ENCODE results near the gene E4F1. TPM values are rescaled to one million over a fixed set of nuclear protein-coding genes. Genes with fewer than 3 reads are reported as not detected.

Gene E4F1
- total and polyA plus RNA-seq, 9 of the 15 experiments (the other 6 are each of a cell fraction or from before 2014, with no cell fraction given): 0.48 to 94.9 (median 20.4) TPM

DNA sequence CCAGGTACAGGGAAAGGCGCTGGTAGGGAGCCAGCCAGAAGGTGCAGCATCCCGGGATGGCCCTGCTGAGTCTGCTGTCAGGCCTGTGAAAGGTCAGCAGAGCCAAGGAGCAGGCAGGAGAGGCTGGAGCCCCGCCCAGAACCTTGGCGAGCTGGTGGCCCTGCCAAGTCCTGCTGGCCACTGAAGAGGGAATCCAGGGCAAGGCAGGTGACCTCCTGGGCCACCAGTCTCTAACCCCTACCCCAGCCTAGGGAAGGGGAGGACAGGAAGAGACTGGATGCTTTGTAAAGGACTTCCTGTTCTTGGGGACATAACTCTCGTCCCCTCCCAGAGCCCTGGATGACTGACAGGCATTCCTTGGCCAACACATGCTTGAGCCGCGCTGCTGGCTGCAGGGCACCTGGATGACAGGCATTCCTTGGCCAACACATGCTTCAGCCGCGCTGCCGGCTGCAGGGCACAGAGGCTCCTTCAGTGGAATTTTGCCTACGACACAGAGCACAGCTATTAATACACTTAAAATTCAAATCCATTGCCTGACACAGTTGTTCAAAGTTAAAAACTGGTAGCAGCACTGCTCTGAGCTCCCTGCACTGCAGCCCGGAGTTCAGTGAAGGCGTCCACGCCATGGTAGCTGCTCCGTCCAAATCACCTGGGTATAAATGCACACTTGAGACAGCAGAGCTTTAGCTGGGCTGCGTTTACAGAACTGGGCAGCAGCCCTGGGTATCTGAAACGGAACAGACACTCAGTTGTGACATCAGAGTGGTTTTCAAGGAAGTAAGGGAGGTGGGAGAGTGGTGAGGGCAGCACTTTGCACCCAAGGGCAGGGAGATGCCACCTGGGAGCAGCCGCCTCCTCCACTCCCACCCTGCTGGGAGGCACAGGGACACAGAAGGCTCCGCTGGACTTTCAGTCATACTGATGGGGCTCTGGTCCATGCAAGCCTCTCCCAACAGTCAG is 10.7 kb upstream of the E4F1 start (continued):
- TF ChIP-seq, protein P1, sequence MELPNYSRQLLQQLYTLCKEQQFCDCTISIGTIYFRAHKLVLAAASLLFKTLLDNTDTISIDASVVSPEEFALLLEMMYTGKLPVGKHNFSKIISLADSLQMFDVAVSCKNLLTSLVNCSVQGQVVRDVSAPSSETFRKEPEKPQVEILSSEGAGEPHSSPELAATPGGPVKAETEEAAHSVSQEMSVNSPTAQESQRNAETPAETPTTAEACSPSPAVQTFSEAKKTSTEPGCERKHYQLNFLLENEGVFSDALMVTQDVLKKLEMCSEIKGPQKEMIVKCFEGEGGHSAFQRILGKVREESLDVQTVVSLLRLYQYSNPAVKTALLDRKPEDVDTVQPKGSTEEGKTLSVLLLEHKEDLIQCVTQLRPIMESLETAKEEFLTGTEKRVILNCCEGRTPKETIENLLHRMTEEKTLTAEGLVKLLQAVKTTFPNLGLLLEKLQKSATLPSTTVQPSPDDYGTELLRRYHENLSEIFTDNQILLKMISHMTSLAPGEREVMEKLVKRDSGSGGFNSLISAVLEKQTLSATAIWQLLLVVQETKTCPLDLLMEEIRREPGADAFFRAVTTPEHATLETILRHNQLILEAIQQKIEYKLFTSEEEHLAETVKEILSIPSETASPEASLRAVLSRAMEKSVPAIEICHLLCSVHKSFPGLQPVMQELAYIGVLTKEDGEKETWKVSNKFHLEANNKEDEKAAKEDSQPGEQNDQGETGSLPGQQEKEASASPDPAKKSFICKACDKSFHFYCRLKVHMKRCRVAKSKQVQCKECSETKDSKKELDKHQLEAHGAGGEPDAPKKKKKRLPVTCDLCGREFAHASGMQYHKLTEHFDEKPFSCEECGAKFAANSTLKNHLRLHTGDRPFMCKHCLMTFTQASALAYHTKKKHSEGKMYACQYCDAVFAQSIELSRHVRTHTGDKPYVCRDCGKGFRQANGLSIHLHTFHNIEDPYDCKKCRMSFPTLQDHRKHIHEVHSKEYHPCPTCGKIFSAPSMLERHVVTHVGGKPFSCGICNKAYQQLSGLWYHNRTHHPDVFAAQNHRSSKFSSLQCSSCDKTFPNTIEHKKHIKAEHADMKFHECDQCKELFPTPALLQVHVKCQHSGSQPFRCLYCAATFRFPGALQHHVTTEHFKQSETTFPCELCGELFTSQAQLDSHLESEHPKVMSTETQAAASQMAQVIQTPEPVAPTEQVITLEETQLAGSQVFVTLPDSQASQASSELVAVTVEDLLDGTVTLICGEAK (IDR thresholded peaks at IDR 0.05): peak; percentile 58; the same call in 1 of the 2 replicates
- TF ChIP-seq, protein P1 (CRISPR knock-in tag; IDR thresholded peaks at IDR 0.05): no peak
- TF ChIP-seq, protein P2, sequence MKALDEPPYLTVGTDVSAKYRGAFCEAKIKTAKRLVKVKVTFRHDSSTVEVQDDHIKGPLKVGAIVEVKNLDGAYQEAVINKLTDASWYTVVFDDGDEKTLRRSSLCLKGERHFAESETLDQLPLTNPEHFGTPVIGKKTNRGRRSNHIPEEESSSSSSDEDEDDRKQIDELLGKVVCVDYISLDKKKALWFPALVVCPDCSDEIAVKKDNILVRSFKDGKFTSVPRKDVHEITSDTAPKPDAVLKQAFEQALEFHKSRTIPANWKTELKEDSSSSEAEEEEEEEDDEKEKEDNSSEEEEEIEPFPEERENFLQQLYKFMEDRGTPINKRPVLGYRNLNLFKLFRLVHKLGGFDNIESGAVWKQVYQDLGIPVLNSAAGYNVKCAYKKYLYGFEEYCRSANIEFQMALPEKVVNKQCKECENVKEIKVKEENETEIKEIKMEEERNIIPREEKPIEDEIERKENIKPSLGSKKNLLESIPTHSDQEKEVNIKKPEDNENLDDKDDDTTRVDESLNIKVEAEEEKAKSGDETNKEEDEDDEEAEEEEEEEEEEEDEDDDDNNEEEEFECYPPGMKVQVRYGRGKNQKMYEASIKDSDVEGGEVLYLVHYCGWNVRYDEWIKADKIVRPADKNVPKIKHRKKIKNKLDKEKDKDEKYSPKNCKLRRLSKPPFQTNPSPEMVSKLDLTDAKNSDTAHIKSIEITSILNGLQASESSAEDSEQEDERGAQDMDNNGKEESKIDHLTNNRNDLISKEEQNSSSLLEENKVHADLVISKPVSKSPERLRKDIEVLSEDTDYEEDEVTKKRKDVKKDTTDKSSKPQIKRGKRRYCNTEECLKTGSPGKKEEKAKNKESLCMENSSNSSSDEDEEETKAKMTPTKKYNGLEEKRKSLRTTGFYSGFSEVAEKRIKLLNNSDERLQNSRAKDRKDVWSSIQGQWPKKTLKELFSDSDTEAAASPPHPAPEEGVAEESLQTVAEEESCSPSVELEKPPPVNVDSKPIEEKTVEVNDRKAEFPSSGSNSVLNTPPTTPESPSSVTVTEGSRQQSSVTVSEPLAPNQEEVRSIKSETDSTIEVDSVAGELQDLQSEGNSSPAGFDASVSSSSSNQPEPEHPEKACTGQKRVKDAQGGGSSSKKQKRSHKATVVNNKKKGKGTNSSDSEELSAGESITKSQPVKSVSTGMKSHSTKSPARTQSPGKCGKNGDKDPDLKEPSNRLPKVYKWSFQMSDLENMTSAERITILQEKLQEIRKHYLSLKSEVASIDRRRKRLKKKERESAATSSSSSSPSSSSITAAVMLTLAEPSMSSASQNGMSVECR (CRISPR knock-in tag; IDR thresholded peaks at IDR 0.05): peak; percentile 6; the same call in 1 of the 2 replicates
- TF ChIP-seq ZBTB7A (IDR thresholded peaks at IDR 0.05; ENCODE audit: borderline replicate concordance, control insufficient read depth, low read depth, low read length): peak; percentile 29; the same call in 1 of the 2 replicates
- 0 out of 2 replicates have a peak, but pooled peaks have one; percentile 16 for TF ChIP-seq CBX1 (IDR thresholded peaks at IDR 0.05; ENCODE audit: low read depth)
- TF ChIP-seq, protein P3, sequence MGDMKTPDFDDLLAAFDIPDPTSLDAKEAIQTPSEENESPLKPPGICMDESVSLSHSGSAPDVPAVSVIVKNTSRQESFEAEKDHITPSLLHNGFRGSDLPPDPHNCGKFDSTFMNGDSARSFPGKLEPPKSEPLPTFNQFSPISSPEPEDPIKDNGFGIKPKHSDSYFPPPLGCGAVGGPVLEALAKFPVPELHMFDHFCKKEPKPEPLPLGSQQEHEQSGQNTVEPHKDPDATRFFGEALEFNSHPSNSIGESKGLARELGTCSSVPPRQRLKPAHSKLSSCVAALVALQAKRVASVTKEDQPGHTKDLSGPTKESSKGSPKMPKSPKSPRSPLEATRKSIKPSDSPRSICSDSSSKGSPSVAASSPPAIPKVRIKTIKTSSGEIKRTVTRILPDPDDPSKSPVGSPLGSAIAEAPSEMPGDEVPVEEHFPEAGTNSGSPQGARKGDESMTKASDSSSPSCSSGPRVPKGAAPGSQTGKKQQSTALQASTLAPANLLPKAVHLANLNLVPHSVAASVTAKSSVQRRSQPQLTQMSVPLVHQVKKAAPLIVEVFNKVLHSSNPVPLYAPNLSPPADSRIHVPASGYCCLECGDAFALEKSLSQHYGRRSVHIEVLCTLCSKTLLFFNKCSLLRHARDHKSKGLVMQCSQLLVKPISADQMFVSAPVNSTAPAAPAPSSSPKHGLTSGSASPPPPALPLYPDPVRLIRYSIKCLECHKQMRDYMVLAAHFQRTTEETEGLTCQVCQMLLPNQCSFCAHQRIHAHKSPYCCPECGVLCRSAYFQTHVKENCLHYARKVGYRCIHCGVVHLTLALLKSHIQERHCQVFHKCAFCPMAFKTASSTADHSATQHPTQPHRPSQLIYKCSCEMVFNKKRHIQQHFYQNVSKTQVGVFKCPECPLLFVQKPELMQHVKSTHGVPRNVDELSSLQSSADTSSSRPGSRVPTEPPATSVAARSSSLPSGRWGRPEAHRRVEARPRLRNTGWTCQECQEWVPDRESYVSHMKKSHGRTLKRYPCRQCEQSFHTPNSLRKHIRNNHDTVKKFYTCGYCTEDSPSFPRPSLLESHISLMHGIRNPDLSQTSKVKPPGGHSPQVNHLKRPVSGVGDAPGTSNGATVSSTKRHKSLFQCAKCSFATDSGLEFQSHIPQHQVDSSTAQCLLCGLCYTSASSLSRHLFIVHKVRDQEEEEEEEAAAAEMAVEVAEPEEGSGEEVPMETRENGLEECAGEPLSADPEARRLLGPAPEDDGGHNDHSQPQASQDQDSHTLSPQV (IDR thresholded peaks at IDR 0.05): peak; percentile 26; the same call in 1 of the 2 replicates
- TF ChIP-seq SREBF1 (IDR thresholded peaks at IDR 0.05; ENCODE audit: borderline replicate concordance, low read depth, low read length): no peak

Measured in K562 (cell line).